T-helper 2 cell treated with Interferon-gamma antibody and Interleukin-4, amounts not matched to agents 5 μg/mL and 100 μg/mL, for 36 hours (primary cell): ENCODE data around the gene ATAD3B.
"Not testable (repeated sequence)": the region's sequence is repeated elsewhere in the genome, so short reads cannot be mapped to it uniquely, and the experiment has no call there.

ENCODE experiments used
- DNase-seq: peaks from one replicate; pipeline ENCODE4 v3.0.0; 2021; ENCODE audit warnings: low spot score
- H3K27ac Mint-ChIP-seq: one replicate; pipeline ENCODE4 v1.8.0; 2021; ENCODE audit warnings: mild to moderate bottlenecking, mixed read lengths
- H3K27me3 Mint-ChIP-seq: one replicate; pipeline ENCODE4 v1.8.0; 2021; ENCODE audit warnings: low read depth, mixed read lengths
- H3K36me3 Mint-ChIP-seq: one replicate; pipeline ENCODE4 v1.8.0; 2021; ENCODE audit warnings: low read depth, mixed read lengths
- H3K4me1 Mint-ChIP-seq: one replicate; pipeline ENCODE4 v1.8.0; 2021; ENCODE audit warnings: low read depth, mixed read lengths
- H3K4me3 Mint-ChIP-seq: one replicate; pipeline ENCODE4 v1.8.0; 2022; ENCODE audit warnings: mild to moderate bottlenecking, moderate library complexity, mixed read lengths
- H3K9me3 Mint-ChIP-seq: one replicate; pipeline ENCODE4 v1.8.0; 2021; ENCODE audit warnings: mixed read lengths

Gene ATAD3B

GRCh38 chr1:1471389-1472052, at the start of gene ATAD3B:
Gene ATAD3B, plus strand, starts transcription at chr1:1471765. Its CDS starts 120 bp downstream, at chr1:1471885.
- H3K36me3 Mint-ChIP-seq = no peaks in the 10 kb centered on the region
- no peaks in the 10 kb centered on the region for H3K9me3 Mint-ChIP-seq
- DNase-seq = peak; percentile 95
- H3K4me1 Mint-ChIP-seq = peaks cover 15% of the 10 kb centered on the region
- H3K27me3 Mint-ChIP-seq = no peaks in the 10 kb centered on the region
- H3K4me3 Mint-ChIP-seq = peak within 1 kb of the TSS; percentile 90
- H3K27ac Mint-ChIP-seq = peak within 1 kb of the TSS; percentile 88

GRCh38 chr1:1421907-1422464, 49.6 kb upstream of the ATAD3B start:
- peaks cover 12% of the 10 kb centered on the region for H3K27me3 Mint-ChIP-seq
- H3K4me3 Mint-ChIP-seq = no peak overlapping the region
- H3K4me1 Mint-ChIP-seq = peaks cover 5% of the 10 kb centered on the region
- DNase-seq = no peak
- H3K27ac Mint-ChIP-seq = no peak overlapping the region
- H3K36me3 Mint-ChIP-seq = no peaks in the 10 kb centered on the region
- H3K9me3 Mint-ChIP-seq = no peaks in the 10 kb centered on the region

GRCh38 chr1:1422465-1423244, 48.9 kb upstream of the ATAD3B start:
- H3K4me3 Mint-ChIP-seq = no peak overlapping the region
- no peak overlapping the region for H3K27ac Mint-ChIP-seq
- no peaks in the 10 kb centered on the region for H3K9me3 Mint-ChIP-seq
- H3K36me3 Mint-ChIP-seq = no peaks in the 10 kb centered on the region
- peaks cover 12% of the 10 kb centered on the region for H3K27me3 Mint-ChIP-seq
- peaks cover 4% of the 10 kb centered on the region for H3K4me1 Mint-ChIP-seq
- DNase-seq = no peak

GRCh38 chr1:1423245-1423597, 48.3 kb upstream of the ATAD3B start:
- no peaks in the 10 kb centered on the region for H3K36me3 Mint-ChIP-seq
- H3K27ac Mint-ChIP-seq = no peak overlapping the region
- H3K9me3 Mint-ChIP-seq = no peaks in the 10 kb centered on the region

GRCh38 chr1:1424707-1425106, 46.9 kb upstream of the ATAD3B start:
- Mint-ChIP-seq H3K9me3 (no peaks in the 10 kb centered on the region), H3K27me3 (peaks cover 15% of the 10 kb centered on the region), H3K4me3 (no peak overlapping the region), H3K27ac (no peak overlapping the region), H3K4me1 (peaks cover 2% of the 10 kb centered on the region), H3K36me3 (no peaks in the 10 kb centered on the region)
- no peak for DNase-seq

More at GRCh38 chr1:1423245-1423597, 48.3 kb upstream of the ATAD3B start:
- H3K4me1 Mint-ChIP-seq = peaks cover 2% of the 10 kb centered on the region
- H3K4me3 Mint-ChIP-seq = no peak overlapping the region
- DNase-seq = no peak
- peaks cover 12% of the 10 kb centered on the region for H3K27me3 Mint-ChIP-seq

GRCh38 chr1:1425426-1425752, 46.2 kb upstream of the ATAD3B start:
- no peak for DNase-seq
- H3K9me3 Mint-ChIP-seq = no peaks in the 10 kb centered on the region

GRCh38 chr1:1425753-1426495, 45.6 kb upstream of the ATAD3B start:
- peaks cover 2% of the 10 kb centered on the region for H3K4me1 Mint-ChIP-seq
- no peak overlapping the region for H3K27ac Mint-ChIP-seq
- no peaks in the 10 kb centered on the region for H3K9me3 Mint-ChIP-seq
- no peaks in the 10 kb centered on the region for H3K36me3 Mint-ChIP-seq
- DNase-seq = no peak
- H3K4me3 Mint-ChIP-seq = peak overlapping the region; percentile 12
- peaks cover 19% of the 10 kb centered on the region for H3K27me3 Mint-ChIP-seq

More at GRCh38 chr1:1425426-1425752, 46.2 kb upstream of the ATAD3B start:
- Mint-ChIP-seq H3K27ac (no peak overlapping the region), H3K36me3 (no peaks in the 10 kb centered on the region), H3K4me1 (peaks cover 2% of the 10 kb centered on the region), H3K27me3 (peaks cover 19% of the 10 kb centered on the region), H3K4me3 (no peak overlapping the region)

- no peak for DNase-seq
- Mint-ChIP-seq H3K27me3 (peaks cover 19% of the 10 kb centered on the region), H3K27ac (no peak overlapping the region), H3K36me3 (no peaks in the 10 kb centered on the region), H3K4me1 (peaks cover 2% of the 10 kb centered on the region), H3K9me3 (no peaks in the 10 kb centered on the region), H3K4me3 (peak overlapping the region; percentile 12)
Measured at GRCh38 chr1:1426496-1427105, 45.0 kb upstream of the ATAD3B start.

- no peak for DNase-seq
- H3K27ac Mint-ChIP-seq = no peak overlapping the region
- no peaks in the 10 kb centered on the region for H3K9me3 Mint-ChIP-seq
- H3K27me3 Mint-ChIP-seq = peaks cover 19% of the 10 kb centered on the region
- H3K4me3 Mint-ChIP-seq = no peak overlapping the region
- peaks cover 2% of the 10 kb centered on the region for H3K4me1 Mint-ChIP-seq
- H3K36me3 Mint-ChIP-seq = no peaks in the 10 kb centered on the region
Measured at GRCh38 chr1:1427106-1427819, 44.3 kb upstream of the ATAD3B start.

GRCh38 chr1:1427820-1428148, 43.8 kb upstream of the ATAD3B start:
- H3K4me3 Mint-ChIP-seq = no peak overlapping the region
- H3K27me3 Mint-ChIP-seq = peaks cover 19% of the 10 kb centered on the region
- no peaks in the 10 kb centered on the region for H3K9me3 Mint-ChIP-seq
- no peak for DNase-seq
- no peaks in the 10 kb centered on the region for H3K36me3 Mint-ChIP-seq
- H3K4me1 Mint-ChIP-seq = no peaks in the 10 kb centered on the region
- no peak overlapping the region for H3K27ac Mint-ChIP-seq

- Mint-ChIP-seq H3K9me3 (no peaks in the 10 kb centered on the region), H3K27me3 (peaks cover 19% of the 10 kb centered on the region), H3K4me1 (no peaks in the 10 kb centered on the region), H3K27ac (no peak overlapping the region), H3K36me3 (no peaks in the 10 kb centered on the region), H3K4me3 (no peak overlapping the region)
- DNase-seq = no peak
Measured at GRCh38 chr1:1428174-1428573, 43.4 kb upstream of the ATAD3B start.

- not testable (repeated sequence) for H3K36me3 Mint-ChIP-seq
Measured at GRCh38 chr1:1428967-1429366, 42.6 kb upstream of the ATAD3B start.

GRCh38 chr1:1429671-1430073, 41.9 kb upstream of the ATAD3B start:
- peaks cover 19% of the 10 kb centered on the region for H3K27me3 Mint-ChIP-seq
- H3K36me3 Mint-ChIP-seq = no peaks in the 10 kb centered on the region
- H3K4me1 Mint-ChIP-seq = no peaks in the 10 kb centered on the region
- H3K9me3 Mint-ChIP-seq = no peaks in the 10 kb centered on the region
- DNase-seq = no peak
- no peak overlapping the region for H3K27ac Mint-ChIP-seq
- no peak overlapping the region for H3K4me3 Mint-ChIP-seq

More at GRCh38 chr1:1428967-1429366, 42.6 kb upstream of the ATAD3B start:
- DNase-seq, H3K4me3 Mint-ChIP-seq, H3K27ac Mint-ChIP-seq, H3K4me1 Mint-ChIP-seq, H3K9me3 Mint-ChIP-seq: not testable (repeated sequence)
- peaks cover 19% of the 10 kb centered on the region for H3K27me3 Mint-ChIP-seq
